HG03378 (cell line): ENCODE results near the gene TBC1D3B.
"Not testable (repeated sequence)": the region's sequence is repeated elsewhere in the genome, so short reads cannot be mapped to it uniquely, and the experiment has no call there.

Source experiments
- ATAC-seq: cut with Tn5 transposase; IDR thresholded peaks from one replicate; pipeline ENCODE4 v1.9.1; 2021; ENCODE audit warnings: mild to moderate bottlenecking, moderate library complexity; ENCODE audit not compliant: unreplicated experiment

Gene TBC1D3B

DNA sequence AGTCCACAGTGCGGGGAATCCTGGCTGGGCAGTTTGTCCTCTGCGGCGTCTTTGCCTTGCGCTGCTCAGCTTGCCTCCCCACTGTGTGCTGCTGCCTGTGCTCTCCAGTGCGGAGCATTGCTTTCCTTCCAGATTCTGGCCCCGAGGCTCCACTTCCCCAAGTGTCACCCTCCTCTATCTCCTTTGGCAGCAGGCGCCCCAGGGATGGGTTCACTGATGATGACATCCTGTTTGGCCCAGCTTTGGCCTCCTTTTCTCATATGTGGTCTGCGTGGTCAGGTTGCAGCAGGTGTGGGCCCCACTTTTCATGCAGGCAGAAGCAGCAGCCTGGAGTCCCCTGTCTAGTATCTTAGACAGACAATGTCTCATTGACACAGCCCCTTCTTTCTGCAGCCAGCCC, 25.1 kb upstream of the TBC1D3B start:
- ATAC-seq: not testable (repeated sequence)

DNA sequence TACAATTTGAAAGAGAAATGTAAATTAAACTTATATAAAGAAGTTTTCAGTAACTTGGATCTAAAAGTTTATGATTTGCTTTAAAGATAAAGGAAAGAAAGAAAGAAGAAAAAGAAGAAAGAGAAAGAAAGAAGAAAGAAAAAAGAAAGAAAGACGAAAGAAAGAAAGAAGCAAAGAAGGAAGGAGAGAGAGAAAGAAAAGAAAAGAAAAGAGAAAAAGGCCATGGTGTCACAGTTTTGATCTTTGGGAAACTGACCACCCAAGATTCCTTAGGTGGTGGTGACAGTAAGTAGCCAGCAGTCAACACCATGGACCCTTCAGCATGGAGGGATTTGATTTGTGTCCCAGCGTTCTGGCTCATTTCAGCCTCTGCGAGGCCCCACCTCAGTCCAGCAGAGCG, 24.7 kb upstream of the TBC1D3B start:
- ATAC-seq: not testable (repeated sequence)

DNA sequence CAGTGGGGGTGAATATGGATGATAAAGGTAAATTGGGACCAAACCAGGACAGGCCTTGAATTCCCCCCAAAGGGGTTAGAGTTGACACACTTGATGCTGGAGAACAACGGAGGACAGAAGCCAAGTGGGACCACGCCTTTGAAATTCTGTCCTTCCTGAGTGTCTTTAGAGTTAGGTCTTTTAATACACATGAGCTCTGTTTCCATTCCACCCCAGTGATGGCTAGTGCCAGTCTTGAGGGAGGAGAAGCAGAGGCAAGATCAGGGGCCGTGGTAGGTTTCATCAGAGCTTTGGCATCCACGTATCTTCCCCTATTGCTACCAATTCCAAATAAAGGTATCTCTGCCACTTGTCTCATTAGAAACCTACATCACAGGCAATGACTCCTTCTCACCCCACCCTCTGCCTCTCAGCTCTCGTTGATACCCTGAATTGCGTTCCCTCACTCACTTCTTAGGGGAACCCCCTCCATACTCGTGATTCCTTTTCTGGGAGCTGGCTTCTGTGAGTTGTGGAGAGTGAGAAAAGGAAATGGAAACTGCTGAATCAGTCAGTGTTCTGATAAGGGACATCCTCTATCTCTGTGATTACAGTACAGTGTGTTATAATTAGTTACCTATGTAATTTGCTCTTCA, 22.5 kb upstream of the TBC1D3B start:
- peak; percentile 29 for ATAC-seq

- no peak for ATAC-seq
Measured at GRCh38 chr17:36197387-36197703, 20.9 kb upstream of the TBC1D3B start.

DNA sequence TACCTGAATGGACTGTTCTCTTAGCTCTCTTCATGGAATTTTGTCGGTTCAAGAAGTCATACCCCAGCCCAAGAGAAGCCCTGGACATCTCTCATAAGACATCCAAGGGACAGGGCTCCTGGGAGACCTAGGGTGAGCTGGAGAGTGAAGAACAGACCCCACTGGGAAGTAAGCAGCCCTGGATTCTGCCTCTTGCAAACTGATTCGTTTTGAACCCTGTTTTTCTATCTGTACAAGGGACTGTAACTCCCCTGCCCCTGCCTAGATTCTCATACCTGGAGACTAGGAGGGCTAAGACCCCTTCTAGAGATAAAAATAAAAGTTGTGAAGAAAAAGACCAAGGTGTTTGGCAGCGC, 19.7 kb upstream of the TBC1D3B start:
- no peak for ATAC-seq

GRCh38 chr17:36195434-36196130, 19.1 kb upstream of the TBC1D3B start:
- no peak for ATAC-seq

DNA sequence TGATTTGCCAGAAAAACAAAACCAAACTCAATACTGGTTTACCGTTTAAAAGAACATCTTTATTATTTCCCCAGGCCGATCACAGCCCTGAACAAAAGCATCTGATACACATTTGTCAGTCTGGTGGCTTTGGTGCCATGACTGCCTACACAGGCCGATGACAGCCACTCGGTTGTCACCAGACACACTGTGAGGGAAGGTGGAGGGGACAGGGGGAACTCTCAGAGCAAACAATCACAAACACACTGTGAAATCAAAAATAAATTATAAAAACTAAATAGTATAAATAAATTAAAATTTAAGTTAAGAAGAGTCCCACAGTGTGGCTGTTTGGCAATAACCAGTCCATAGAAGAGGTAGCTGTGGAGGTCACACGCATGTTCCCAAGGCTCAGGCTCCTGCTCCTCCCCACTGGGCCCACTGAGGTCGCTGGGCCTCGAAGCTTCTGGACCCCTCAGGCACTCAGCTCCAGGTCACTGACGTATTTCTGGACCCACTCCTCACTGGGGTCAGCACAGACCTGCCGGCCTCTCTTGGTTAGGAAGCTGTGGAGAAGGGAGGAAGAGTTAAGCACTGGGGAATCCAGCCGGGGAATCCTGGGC, 18.5 kb upstream of the TBC1D3B start:
- not testable (repeated sequence) for ATAC-seq

DNA sequence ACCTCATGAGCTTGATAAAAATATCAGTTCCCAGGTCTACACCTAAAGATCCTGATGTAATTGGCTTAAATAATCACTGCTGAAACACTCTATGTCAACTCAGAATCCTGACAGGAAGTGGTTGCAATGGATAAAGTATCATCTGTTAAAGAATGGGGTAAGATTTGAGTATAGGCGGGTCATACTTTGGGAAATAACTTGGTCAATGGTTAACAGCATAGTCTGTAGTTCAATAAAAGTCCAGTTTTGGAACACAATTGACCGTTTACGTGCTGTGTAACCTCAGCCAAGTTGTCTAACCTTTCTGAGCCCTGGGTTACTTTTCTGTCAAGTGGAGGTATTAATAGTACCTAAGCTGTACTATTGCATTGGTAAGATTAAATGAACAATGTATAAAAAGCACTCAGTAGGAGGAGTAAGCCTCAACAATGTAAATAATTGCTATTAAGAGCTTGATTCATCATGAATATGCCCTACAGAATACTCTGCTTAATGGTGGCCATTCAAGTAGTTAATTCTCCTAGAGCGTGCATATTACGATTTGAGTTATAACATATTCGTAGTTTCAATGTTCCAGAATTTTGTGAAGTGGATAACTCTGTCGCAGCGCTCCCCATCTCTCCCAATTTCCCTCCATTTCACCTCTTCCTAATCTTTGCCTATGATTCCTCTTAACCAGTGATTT, 17.9 kb upstream of the TBC1D3B start:
- ATAC-seq: not testable (repeated sequence)

- no peak for ATAC-seq
Measured at GRCh38 chr17:36193216-36193775, 16.9 kb upstream of the TBC1D3B start.

DNA sequence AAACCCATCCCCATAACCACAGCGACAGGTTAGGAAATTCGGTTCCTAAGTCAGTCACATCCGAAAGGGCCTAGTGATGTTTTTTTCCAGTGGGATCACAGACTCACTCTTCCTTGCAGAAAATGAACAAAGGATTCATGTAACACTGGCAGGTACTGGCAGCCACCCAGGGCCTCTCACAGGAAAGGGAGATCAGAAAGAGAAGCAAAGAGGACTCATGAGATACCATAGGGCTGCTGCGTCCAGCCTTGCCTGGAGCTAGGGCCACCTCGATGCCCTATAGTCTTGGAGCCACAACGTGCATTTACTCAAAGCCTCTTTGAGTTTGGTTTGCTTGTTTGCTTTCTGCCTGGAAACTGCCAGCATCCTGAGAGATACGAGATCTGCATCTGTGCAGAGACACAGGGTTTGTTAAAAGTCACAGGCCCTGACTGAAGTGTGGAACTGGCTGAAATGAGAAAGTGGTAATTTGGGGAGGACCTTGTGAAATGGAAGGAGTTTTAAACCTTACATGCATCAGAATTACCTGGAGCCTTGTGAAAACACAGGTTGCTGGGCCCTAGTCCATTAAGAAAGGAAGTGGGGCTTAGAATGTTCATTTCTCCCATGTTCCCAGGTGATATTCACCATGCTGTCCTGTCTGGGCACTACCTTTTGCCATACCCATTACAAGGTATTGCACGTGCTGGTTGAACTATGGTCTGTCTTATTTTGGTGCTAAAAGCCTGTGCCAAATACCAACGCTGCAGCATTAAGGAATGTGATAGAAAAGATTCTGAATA, 14.3 kb upstream of the TBC1D3B start:
- ATAC-seq: not testable (repeated sequence)

DNA sequence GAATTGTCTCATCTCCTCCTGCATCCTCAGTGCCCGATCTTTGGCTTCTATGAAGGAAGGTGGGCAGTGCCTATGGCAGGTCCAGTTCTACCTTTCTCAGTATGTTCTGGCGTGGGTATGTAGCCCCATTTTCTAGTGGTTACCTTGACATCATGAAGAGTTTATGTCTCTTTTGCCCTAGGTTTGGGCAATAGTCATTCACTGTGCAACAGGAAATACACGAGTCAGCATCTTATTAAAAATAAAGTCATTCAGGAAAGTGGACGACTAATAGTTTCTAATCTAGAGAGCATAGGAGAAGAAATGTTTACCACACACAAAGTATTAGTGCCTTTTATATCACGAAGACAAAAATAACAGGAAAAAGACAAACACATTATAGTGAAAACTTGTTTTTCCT, 13.6 kb upstream of the TBC1D3B start:
- not testable (repeated sequence) for ATAC-seq

DNA sequence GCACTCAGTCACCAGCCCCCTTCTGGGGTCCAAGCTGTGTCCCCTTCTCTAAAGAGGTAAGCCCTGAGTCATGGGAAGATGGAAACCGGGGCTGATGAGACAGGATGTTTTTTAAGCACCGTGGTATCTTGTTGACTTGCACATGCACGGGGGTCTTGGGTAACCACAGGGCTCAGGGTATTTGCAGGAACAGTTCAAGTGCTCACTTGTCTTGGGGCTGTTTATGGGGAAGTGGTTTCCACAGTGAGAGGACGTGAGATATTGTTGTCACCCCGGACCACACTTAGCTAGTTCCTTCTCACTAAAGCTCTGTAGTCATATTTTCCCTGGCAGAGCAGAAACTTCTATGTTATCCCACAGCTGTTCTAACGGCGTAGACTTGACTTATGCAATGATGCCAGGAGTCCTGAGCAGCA, 12.5 kb upstream of the TBC1D3B start:
- peak; percentile 45 for ATAC-seq

DNA sequence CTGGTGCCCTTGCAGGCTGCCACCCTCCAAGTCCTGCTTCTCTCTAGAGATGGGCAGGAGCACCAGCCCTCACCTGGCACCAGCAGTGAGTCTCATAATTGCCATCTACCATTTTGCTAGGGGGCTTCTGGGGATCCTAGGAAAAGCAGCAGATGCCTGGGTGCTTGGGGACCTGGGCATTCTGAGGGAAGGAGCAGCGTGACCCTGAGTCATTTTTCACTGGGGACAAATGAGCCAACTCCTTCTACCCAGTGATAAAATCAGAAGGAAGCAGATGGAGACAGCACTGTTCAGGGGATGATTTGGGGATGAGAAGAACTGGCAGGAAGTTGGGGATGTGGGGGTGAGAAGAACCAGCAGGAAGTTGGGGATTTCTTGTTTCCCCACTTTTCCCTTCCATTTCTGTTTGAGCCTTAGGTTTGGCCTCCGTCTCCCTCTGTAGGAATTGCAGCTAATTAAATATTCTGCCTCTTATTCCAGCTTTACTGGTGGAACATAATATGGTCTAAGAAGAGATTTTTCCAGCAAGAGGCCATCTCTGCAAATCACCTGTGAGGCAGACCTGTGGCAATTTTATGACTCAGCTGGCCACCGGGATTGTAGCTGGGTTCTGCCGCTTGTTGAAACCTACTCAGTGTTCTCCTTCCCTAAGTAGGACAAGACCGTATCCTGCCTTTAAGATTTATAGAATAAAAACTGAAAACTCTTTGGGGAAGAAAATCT, 11.7 kb upstream of the TBC1D3B start:
- ATAC-seq: not testable (repeated sequence)

GRCh38 chr17:36186810-36187763, 10.7 kb upstream of the TBC1D3B start:
- not testable (repeated sequence) for ATAC-seq

DNA sequence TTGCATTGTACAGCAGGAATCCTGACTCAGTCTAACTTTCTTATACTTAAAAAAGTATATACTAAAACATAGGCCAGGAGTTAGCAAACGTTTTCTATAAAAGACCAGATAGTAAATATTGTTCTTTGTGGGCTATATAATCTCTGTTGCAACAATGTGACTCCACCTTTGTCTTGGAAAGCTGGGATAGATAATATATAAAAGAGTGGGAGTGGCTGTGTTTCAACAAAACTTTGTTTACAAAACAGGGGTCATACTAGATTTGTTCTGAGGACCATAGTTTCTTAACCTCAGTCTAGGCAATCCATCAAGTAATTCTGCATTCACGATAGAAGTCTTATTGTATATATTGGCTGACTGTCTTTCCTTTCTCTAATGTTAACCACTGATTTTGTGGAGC, 9.0 kb upstream of the TBC1D3B start:
- no peak for ATAC-seq

- no peak for ATAC-seq
Measured at GRCh38 chr17:36184023-36184765, 7.8 kb upstream of the TBC1D3B start.

- no peak for ATAC-seq
Measured at GRCh38 chr17:36183001-36183971, 6.8 kb upstream of the TBC1D3B start.
